C4-2B (cell line): ENCODE measurements around the gene GGTLC2.

Experiments
- CTCF ChIP-seq: fragments of 450-650 bp; conservative IDR thresholded peaks from 2 replicates; pipeline ENCODE4 v1.5.1; 2017; ENCODE audit warnings: mild to moderate bottlenecking
- ZFX ChIP-seq: fragments of 450-650 bp; IDR thresholded peaks from 2 replicates; pipeline ENCODE4 v1.6.1; 2017

- TF ChIP-seq CTCF (no peak), ZFX (no peak)
Observed at GRCh38 chr22:22682196-22682595, 37.8 kb downstream of the GGTLC2 start.
